ENCODE measurements around the gene MED25.

The MED25 gene

GRCh38 chr19:49855676-49856573 is 37.8 kb downstream of the MED25 start:
- no peak overlapping the region for H3K27ac ChIP-seq (ENCODE audit: low read depth, low read length)
- TF ChIP-seq CTCF (IDR thresholded peaks at IDR 0.05; ENCODE audit: insufficient read depth, low read length, poor library complexity, severe bottlenecking) (no peak), EZH2phosphoT487 (conservative IDR thresholded peaks at IDR 0.05; ENCODE audit: low read length) (no peak)
- no peak overlapping the region for H3K4me2 ChIP-seq (ENCODE audit: low read depth, low read length, poor library complexity, severe bottlenecking)
- H3K27me3 ChIP-seq (ENCODE audit: low read length), result no peaks in the 10 kb centered on the region
- no peaks in the 10 kb centered on the region for H3K9me2 ChIP-seq (replicated peaks; ENCODE audit: insufficient read depth, low read length)
- H3K4me3 ChIP-seq (ENCODE audit: insufficient read depth, low read length, poor library complexity, severe bottlenecking), result no peak overlapping the region
- H4K20me1 ChIP-seq (ENCODE audit: low read depth, low read length), result 0 out of 2 replicates have a peak, but pooled peaks cover 3% of the 10 kb centered on the region
- peaks cover 12% of the 10 kb centered on the region for H3F3A ChIP-seq (ENCODE audit: insufficient read depth)
- no peak overlapping the region for H3K9ac ChIP-seq (ENCODE audit: low read length)
- no peaks in the 10 kb centered on the region for H3K9me3 ChIP-seq (ENCODE audit: insufficient read depth, low read length)
- H2AFZ ChIP-seq (ENCODE audit: low read depth, low read length, severe bottlenecking), result no peak overlapping the region
- H3K79me2 ChIP-seq (ENCODE audit: insufficient read depth, low read length), result peaks cover 7% of the 10 kb centered on the region; the same call in 1 of the 2 replicates
- H3K36me3 ChIP-seq (ENCODE audit: low read length), result no peaks in the 10 kb centered on the region

GRCh38 chr19:49856574-49857021 is 38.5 kb downstream of the MED25 start:
- no peaks in the 10 kb centered on the region for H3K9me2 ChIP-seq (replicated peaks; ENCODE audit: insufficient read depth, low read length)
- no peaks in the 10 kb centered on the region for H3K9me3 ChIP-seq (ENCODE audit: insufficient read depth, low read length)
- no peak overlapping the region for H3K9ac ChIP-seq (ENCODE audit: low read length)
- peaks cover 7% of the 10 kb centered on the region; the same call in 1 of the 2 replicates for H3K79me2 ChIP-seq (ENCODE audit: insufficient read depth, low read length)
- TF ChIP-seq CTCF (IDR thresholded peaks at IDR 0.05; ENCODE audit: insufficient read depth, low read length, poor library complexity, severe bottlenecking) (no peak), EZH2phosphoT487 (conservative IDR thresholded peaks at IDR 0.05; ENCODE audit: low read length) (no peak)
- no peaks in the 10 kb centered on the region for H3K27me3 ChIP-seq (ENCODE audit: low read length)
- H4K20me1 ChIP-seq (ENCODE audit: low read depth, low read length), result 0 out of 2 replicates have a peak, but pooled peaks cover 3% of the 10 kb centered on the region
- no peaks in the 10 kb centered on the region for H3K36me3 ChIP-seq (ENCODE audit: low read length)
- H2AFZ ChIP-seq (ENCODE audit: low read depth, low read length, severe bottlenecking), result no peak overlapping the region
- H3F3A ChIP-seq (ENCODE audit: insufficient read depth), result peaks cover 12% of the 10 kb centered on the region
- no peak overlapping the region for H3K27ac ChIP-seq (ENCODE audit: low read depth, low read length)
- no peak overlapping the region for H3K4me2 ChIP-seq (ENCODE audit: low read depth, low read length, poor library complexity, severe bottlenecking)
- no peak overlapping the region for H3K4me3 ChIP-seq (ENCODE audit: insufficient read depth, low read length, poor library complexity, severe bottlenecking)

- Histone ChIP-seq H3K9ac (ENCODE audit: low read length) (no peak overlapping the region), H2AFZ (ENCODE audit: low read depth, low read length, severe bottlenecking) (no peak overlapping the region), H3F3A (ENCODE audit: insufficient read depth) (peaks cover 9% of the 10 kb centered on the region), H3K4me3 (ENCODE audit: insufficient read depth, low read length, poor library complexity, severe bottlenecking) (no peak overlapping the region), H3K4me2 (ENCODE audit: low read depth, low read length, poor library complexity, severe bottlenecking) (no peak overlapping the region), H3K9me3 (ENCODE audit: insufficient read depth, low read length) (no peaks in the 10 kb centered on the region), H3K36me3 (ENCODE audit: low read length) (no peaks in the 10 kb centered on the region), H3K27ac (ENCODE audit: low read depth, low read length) (no peak overlapping the region), H3K9me2 (replicated peaks; ENCODE audit: insufficient read depth, low read length) (no peaks in the 10 kb centered on the region), H4K20me1 (ENCODE audit: low read depth, low read length) (0 out of 2 replicates have a peak, but pooled peaks cover 3% of the 10 kb centered on the region), H3K79me2 (ENCODE audit: insufficient read depth, low read length) (peaks cover 7% of the 10 kb centered on the region; the same call in 1 of the 2 replicates), H3K27me3 (ENCODE audit: low read length) (no peaks in the 10 kb centered on the region)
- TF ChIP-seq CTCF (IDR thresholded peaks at IDR 0.05; ENCODE audit: insufficient read depth, low read length, poor library complexity, severe bottlenecking) (no peak), EZH2phosphoT487 (conservative IDR thresholded peaks at IDR 0.05; ENCODE audit: low read length) (no peak)
These were observed 39.2 kb downstream of the MED25 start for GRCh38 chr19:49857061-49857837.
